ENCODE data around the gene ZNF784. TPM values are rescaled to one million over a fixed set of nuclear protein-coding genes. Genes with fewer than 3 reads are reported as not detected.

ZNF784 gene
- total RNA-seq, 2 experiments from 2014 or later, result 3.4 to 4.0 TPM

DNA sequence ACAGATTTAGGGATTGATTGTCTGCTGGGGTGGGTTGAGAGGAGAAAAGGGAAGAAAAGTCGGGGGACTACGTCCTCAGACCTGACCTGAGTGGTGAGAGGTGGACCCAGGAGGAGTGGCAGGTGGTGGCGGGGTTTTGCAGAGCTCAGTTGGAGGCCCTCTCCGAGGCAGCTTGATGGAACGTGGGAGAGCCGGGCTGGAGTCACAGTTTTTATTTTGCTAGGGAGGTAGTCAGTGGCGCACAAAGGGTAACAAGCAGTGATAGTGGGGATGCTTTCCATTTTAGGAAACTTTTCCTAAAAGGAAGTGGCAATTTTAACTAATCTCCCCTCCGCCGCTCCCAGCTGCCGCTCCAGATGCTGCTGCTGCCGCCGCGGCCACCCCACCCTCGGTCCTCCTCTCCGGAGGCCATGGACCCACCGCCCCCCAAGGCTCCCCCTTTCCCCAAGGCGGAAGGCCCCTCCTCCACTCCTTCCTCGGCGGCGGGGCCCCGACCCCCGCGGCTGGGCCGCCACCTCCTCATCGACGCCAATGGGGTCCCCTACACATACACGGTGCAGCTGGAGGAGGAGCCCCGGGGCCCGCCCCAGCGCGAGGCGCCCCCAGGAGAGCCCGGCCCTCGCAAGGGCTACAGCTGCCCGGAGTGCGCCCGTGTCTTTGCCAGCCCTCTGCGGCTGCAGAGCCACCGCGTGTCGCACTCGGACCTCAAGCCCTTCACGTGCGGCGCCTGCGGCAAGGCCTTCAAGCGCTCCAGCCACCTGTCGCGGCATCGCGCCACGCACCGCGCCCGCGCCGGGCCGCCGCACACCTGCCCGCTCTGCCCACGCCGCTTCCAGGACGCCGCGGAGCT is 18.0 kb upstream of the ZNF784 start:
- peak overlapping the region; percentile 98 for H3K4me3 ChIP-seq (ENCODE audit: low read depth, low read length, poor library complexity, severe bottlenecking)
- H3K9me2 ChIP-seq (ENCODE audit: insufficient read depth, low read length), result no peaks in the 10 kb centered on the region
- peak overlapping the region; percentile 89 for H3K4me2 ChIP-seq (ENCODE audit: low read length)
- peak overlapping the region; percentile 86 for H3K27ac ChIP-seq (ENCODE audit: low read depth, low read length, poor library complexity, severe bottlenecking)
- TF ChIP-seq, protein P1, sequence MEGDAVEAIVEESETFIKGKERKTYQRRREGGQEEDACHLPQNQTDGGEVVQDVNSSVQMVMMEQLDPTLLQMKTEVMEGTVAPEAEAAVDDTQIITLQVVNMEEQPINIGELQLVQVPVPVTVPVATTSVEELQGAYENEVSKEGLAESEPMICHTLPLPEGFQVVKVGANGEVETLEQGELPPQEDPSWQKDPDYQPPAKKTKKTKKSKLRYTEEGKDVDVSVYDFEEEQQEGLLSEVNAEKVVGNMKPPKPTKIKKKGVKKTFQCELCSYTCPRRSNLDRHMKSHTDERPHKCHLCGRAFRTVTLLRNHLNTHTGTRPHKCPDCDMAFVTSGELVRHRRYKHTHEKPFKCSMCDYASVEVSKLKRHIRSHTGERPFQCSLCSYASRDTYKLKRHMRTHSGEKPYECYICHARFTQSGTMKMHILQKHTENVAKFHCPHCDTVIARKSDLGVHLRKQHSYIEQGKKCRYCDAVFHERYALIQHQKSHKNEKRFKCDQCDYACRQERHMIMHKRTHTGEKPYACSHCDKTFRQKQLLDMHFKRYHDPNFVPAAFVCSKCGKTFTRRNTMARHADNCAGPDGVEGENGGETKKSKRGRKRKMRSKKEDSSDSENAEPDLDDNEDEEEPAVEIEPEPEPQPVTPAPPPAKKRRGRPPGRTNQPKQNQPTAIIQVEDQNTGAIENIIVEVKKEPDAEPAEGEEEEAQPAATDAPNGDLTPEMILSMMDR (conservative IDR thresholded peaks at IDR 0.05; ENCODE audit: low read length), result no peak
- TF ChIP-seq EZH2phosphoT487 (IDR thresholded peaks at IDR 0.05; ENCODE audit: borderline replicate concordance, low read depth, low read length), result no peak
- CTCF ChIA-PET (ENCODE audit: unreplicated experiment), result no interaction called here
- H3K36me3 ChIP-seq (ENCODE audit: insufficient read depth, low read length), result peaks cover 39% of the 10 kb centered on the region
- H3K9me3 ChIP-seq (ENCODE audit: low read length), result no peaks in the 10 kb centered on the region
- no TSS peak for BruUV-seq (replicated peaks)
- POLR2A ChIA-PET, result interaction anchor here (0.6 to 0.7 kb wide), 2 partner anchors 12 to 17 kb away, joined by 3 read pairs; no protein-coding TSS in a partner anchor
- peak; percentile 63 for DNase-seq (ENCODE audit: low spot score)
- H3K79me2 ChIP-seq (ENCODE audit: insufficient read depth, low read depth, low read length), result peaks cover 53% of the 10 kb centered on the region
- no peaks in the 10 kb centered on the region for H4K20me1 ChIP-seq (ENCODE audit: insufficient read depth, low read length)
- peaks cover 62% of the 10 kb centered on the region for H3K4me1 ChIP-seq (ENCODE audit: insufficient read depth, low read length, poor library complexity, severe bottlenecking)
- no peak overlapping the region; the same call in 1 of the 2 replicates for H2AFZ ChIP-seq (ENCODE audit: low read length)
- intact Hi-C loops (cut with micrococcal nuclease; ENCODE audit: unreplicated experiment), result loop anchor here (1.0 to 5.0 kb wide), 2 partner anchors 43 to 500 kb away; partner anchors contain the start of genes FIZ1 and ZNF444

GRCh38 chr19:55641426-55642152 is 17.2 kb upstream of the ZNF784 start:
- POLR2A ChIA-PET, result no interaction called here
- H4K20me1 ChIP-seq (ENCODE audit: insufficient read depth, low read length), result no peaks in the 10 kb centered on the region
- peaks cover 35% of the 10 kb centered on the region for H3K36me3 ChIP-seq (ENCODE audit: insufficient read depth, low read length)
- H3K9me3 ChIP-seq (ENCODE audit: low read length), result no peaks in the 10 kb centered on the region
- peaks cover 60% of the 10 kb centered on the region for H3K4me1 ChIP-seq (ENCODE audit: insufficient read depth, low read length, poor library complexity, severe bottlenecking)
- peak overlapping the region; percentile 98 for H3K4me3 ChIP-seq (ENCODE audit: low read depth, low read length, poor library complexity, severe bottlenecking)
- CTCF ChIA-PET (ENCODE audit: unreplicated experiment), result no interaction called here
- BruUV-seq (replicated peaks), result no TSS peak
- peaks cover 52% of the 10 kb centered on the region for H3K79me2 ChIP-seq (ENCODE audit: insufficient read depth, low read depth, low read length)
- no peaks in the 10 kb centered on the region for H3K9me2 ChIP-seq (ENCODE audit: insufficient read depth, low read length)
- H2AFZ ChIP-seq (ENCODE audit: low read length), result no peak overlapping the region
- peak overlapping the region; percentile 86 for H3K27ac ChIP-seq (ENCODE audit: low read depth, low read length, poor library complexity, severe bottlenecking)
- H3K4me2 ChIP-seq (ENCODE audit: low read length), result peak overlapping the region; percentile 89
- intact Hi-C loops (cut with micrococcal nuclease; ENCODE audit: unreplicated experiment), result loop anchor here (5.0 kb wide), 1 partner anchor 501 kb away; the partner anchor contains the start of gene ZNF444
- TF ChIP-seq EZH2phosphoT487 (IDR thresholded peaks at IDR 0.05; ENCODE audit: borderline replicate concordance, low read depth, low read length), result no peak
- TF ChIP-seq, protein P1 (conservative IDR thresholded peaks at IDR 0.05; ENCODE audit: low read length), result no peak
- DNase-seq (ENCODE audit: low spot score), result peak; percentile 47
